ENCODE data around the gene SRPRA. TPM values are rescaled to one million over a fixed set of nuclear protein-coding genes. Genes with fewer than 3 reads are reported as not detected.

Gene SRPRA
- total RNA-seq, 1 experiment from 2014 or later: 64.3 TPM

- Histone ChIP-seq H3K14ac (ENCODE audit: insufficient read depth, low read length) (no peak overlapping the region), H3K23ac (ENCODE audit: insufficient read length, low read depth, low read length) (no peak overlapping the region), H2BK15ac (ENCODE audit: low read depth, low read length) (no peak overlapping the region), H3K27me3 (ENCODE audit: insufficient read depth, low read length) (peaks cover 2% of the 10 kb centered on the region; the same call in 1 of the 2 replicates), H3K9ac (ENCODE audit: extremely low read depth, insufficient read length, low read length) (no peak overlapping the region), H2BK5ac (ENCODE audit: insufficient read length, low read length) (no peak overlapping the region), H2BK20ac (ENCODE audit: low read depth, low read length, poor library complexity, severe bottlenecking) (no peak overlapping the region), H2AK5ac (ENCODE audit: insufficient read length, low read length) (no peak overlapping the region), H2BK12ac (ENCODE audit: insufficient read length, low read depth, low read length) (no peak overlapping the region), H2AFZ (ENCODE audit: low read length) (no peak overlapping the region), H3T11ph (ENCODE audit: low read length) (no peak overlapping the region), H3K56ac (ENCODE audit: insufficient read length, low read depth, low read length) (no peak overlapping the region), H4K20me1 (ENCODE audit: control insufficient read depth, insufficient read depth, insufficient read length) (no peaks in the 10 kb centered on the region), H3K4me1 (ENCODE audit: insufficient read depth, low read length) (peaks cover 4% of the 10 kb centered on the region; the same call in 1 of the 2 replicates), H3K79me1 (ENCODE audit: insufficient read depth, low read depth, low read length, poor library complexity, severe bottlenecking) (no peaks in the 10 kb centered on the region), H3K4me2 (ENCODE audit: insufficient read depth, insufficient read length, low read length) (no peak overlapping the region), H3K79me2 (ENCODE audit: insufficient read depth, low read length) (no peaks in the 10 kb centered on the region), H3K23me2 (ENCODE audit: insufficient read length, low read depth, low read length, poor library complexity, severe bottlenecking) (peaks cover 13% of the 10 kb centered on the region), H3K4ac (ENCODE audit: low read depth, low read length) (no peak overlapping the region), H3K18ac (ENCODE audit: insufficient read length, low read depth, low read length) (no peak overlapping the region), H4K91ac (ENCODE audit: insufficient read length, low read depth, low read length) (no peak overlapping the region), H2BK120ac (ENCODE audit: low read depth, low read length, poor library complexity, severe bottlenecking) (no peak overlapping the region), H3K27ac (ENCODE audit: insufficient read length, low read depth, low read length) (no peak overlapping the region), H3K9me3 (ENCODE audit: control insufficient read depth, low read depth, low read length) (no peaks in the 10 kb centered on the region), H4K8ac (replicated peaks; ENCODE audit: insufficient read length, low read depth, low read length) (no peak overlapping the region), H4K5ac (ENCODE audit: insufficient read length, low read depth, low read length) (no peak overlapping the region)
- DNase-seq: no peak
- no peaks in the 10 kb centered on the region for H3K9me3 Mint-ChIP-seq
- no CpG with 5 or more reads among the region's 8 CpGs for WGBS (ENCODE audit: extremely low coverage, insufficient read length, low lambda C conversion rate)
- TF ChIP-seq CTCF (conservative IDR thresholded peaks at IDR 0.05): no peak
- no peak overlapping the region for H3K4me3 Mint-ChIP-seq
- H3K27me3 Mint-ChIP-seq (ENCODE audit: low read depth): peaks cover 14% of the 10 kb centered on the region
- H3K36me3 Mint-ChIP-seq (ENCODE audit: insufficient read depth in 1 of 3, low read depth in 3 of 3): peaks cover 21 to 46% (median 33%) of the 10 kb centered on the region in 3 experiments
- peak overlapping the region in 1 of 3 experiments; percentile 72; a peak in 2 of 7 replicates for H3K27ac Mint-ChIP-seq
- peaks cover 11 to 16% of the 10 kb centered on the region in 2 experiments for H3K4me1 Mint-ChIP-seq
Observed at GRCh38 chr11:126279191-126279590, 10.5 kb upstream of the SRPRA start.
